RWPE1 (cell line): ENCODE data around the gene FBXO30.

Experiments used
- CTCF ChIA-PET: fragments of 350-600 bp; sonication (Branson Sonifier 250); formaldehyde crosslinking; extraction: SDS; loops from one replicate; lab custom pipeline; 2021; lab: Yijun Ruan, JAX
- POLR2A ChIA-PET: fragments of 400-600 bp; formaldehyde crosslinking; extraction: SDS; loops from one replicate; lab custom pipeline; 2020; ENCODE audit warnings: antibody characterized with exemption; ENCODE audit not compliant: low non-redundant PET; lab: Yijun Ruan, JAX
- DNase-seq: peaks from one replicate; pipeline ENCODE4 v3.0.0; 2012; ENCODE audit warnings: low spot score
- H3K27ac ChIP-seq: fragments of 450-650 bp; 2 replicates; pipeline ENCODE4 v1.5.1; 2017
- CTCF ChIP-seq: fragments of 450-650 bp; conservative IDR thresholded peaks from 2 replicates; pipeline ENCODE4 v1.5.1; 2017; ENCODE audit warnings: low read depth, mild to moderate bottlenecking

FBXO30 gene

DNA sequence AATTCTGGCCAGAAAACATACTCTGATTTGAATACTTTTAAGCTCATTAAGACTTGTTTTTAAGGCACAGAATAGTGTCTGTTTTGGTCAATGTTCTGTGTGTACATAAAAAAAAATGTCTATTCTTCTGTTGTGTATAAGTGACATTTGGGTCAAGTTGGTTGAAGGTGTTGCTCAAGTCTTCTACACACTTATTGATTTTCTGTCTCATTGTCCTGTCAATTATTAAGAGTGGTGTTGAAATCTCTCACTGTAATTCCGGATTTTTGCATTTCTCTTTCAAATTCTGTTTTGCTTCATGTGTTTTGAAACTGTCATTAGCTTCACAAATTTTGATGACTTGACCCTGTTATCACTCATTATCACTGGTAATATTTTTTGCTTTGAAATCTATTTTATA lies 41.7 kb downstream of the FBXO30 start:
- no peak for DNase-seq
- no peak overlapping the region for H3K27ac ChIP-seq
- POLR2A ChIA-PET = no interaction called here
- CTCF ChIA-PET = no interaction called here
- TF ChIP-seq CTCF = no peak

GRCh38 chr6:145765449-145765848 lies 49.1 kb downstream of the FBXO30 start:
- ChIA-PET POLR2A (no interaction called here), CTCF (no interaction called here)
- H3K27ac ChIP-seq = no peak overlapping the region
- DNase-seq = no peak
- no peak for TF ChIP-seq CTCF

- no peak overlapping the region for H3K27ac ChIP-seq
- ChIA-PET POLR2A (no interaction called here), CTCF (no interaction called here)
- DNase-seq = no peak
- TF ChIP-seq CTCF = no peak
Measured at GRCh38 chr6:145763742-145764141, 50.9 kb downstream of the FBXO30 start.

DNA sequence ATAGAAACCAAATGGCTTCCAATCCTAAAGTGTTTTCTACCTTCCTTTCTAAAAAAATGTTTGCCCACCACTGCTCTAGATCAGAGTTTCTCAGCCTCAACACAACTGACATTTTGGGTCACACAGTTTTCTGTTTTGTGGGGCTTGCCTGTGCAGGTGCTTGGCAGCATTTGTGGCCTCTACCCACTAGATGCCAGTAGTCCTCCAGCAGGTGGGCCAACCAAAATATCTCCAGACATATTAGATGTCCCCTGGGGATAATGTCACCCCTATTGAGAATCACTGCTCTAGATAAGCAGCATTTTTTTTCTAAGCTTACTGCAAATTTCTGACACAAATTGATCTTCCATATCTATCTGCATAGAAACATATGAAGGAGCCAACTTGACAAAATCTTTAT lies 53.0 kb downstream of the FBXO30 start:
- POLR2A ChIA-PET = no interaction called here

GRCh38 chr6:145758113-145758512 lies 56.5 kb downstream of the FBXO30 start:
- no peak overlapping the region for H3K27ac ChIP-seq
- POLR2A ChIA-PET = interaction anchor here (1.0 kb wide), 1 partner anchor 23 kb away, joined by 3 read pairs; the partner anchor contains the start of gene EPM2A
- DNase-seq = no peak
- CTCF ChIA-PET = interaction anchor here (0.8 kb wide), 1 partner anchor 732 kb away, joined by 4 read pairs; no protein-coding TSS in a partner anchor
- no peak for TF ChIP-seq CTCF

More for the DNA sequence above, 53.0 kb downstream of the FBXO30 start:
- no peak for TF ChIP-seq CTCF
- DNase-seq = no peak
- H3K27ac ChIP-seq = no peak overlapping the region
- CTCF ChIA-PET = interaction anchor here (0.6 to 0.7 kb wide), 2 partner anchors 58 to 459 kb away, joined by 5 to 7 read pairs; no protein-coding TSS in a partner anchor

DNA sequence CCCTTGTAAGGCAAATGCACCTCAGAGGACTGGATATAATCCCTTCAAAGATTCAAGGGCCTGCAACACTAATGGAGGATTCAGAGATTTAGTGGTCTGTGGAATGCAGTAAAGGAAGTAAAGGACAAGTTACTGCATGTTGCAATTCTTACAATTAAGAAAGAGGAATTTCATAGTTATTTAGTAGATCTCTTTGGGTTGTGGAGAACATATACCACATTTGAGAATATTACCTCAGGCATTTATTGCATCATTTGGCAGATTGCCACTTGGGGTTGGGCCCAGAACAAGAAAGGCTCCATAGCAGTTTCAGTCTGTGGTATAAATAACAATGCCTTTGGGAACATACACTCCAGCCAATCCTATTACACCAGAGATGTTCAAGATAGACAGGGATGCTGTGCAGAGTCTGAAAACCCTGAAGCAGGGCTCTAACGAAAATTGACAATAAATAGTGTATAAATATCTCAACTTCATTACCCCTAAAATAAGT lies 58.4 kb downstream of the FBXO30 start:
- DNase-seq = peak; percentile 67
- peak overlapping the region; percentile 80 for H3K27ac ChIP-seq
- POLR2A ChIA-PET = no interaction called here
- TF ChIP-seq CTCF = no peak
- CTCF ChIA-PET = no interaction called here
